H9 (cell line): ENCODE results near the gene C5orf15. TPM values are rescaled to one million over a fixed set of nuclear protein-coding genes. Genes with fewer than 3 reads are reported as not detected.

ENCODE experiments used
- DNase-seq: peaks from one replicate; pipeline ENCODE4 v3.0.0-alpha.2; 2017
- H2AFZ ChIP-seq: one replicate; pipeline ENCODE4 v1.6.1; 2013; ENCODE audit warnings: mild to moderate bottlenecking, low read length, control low read depth, moderate library complexity
- H2AK5ac ChIP-seq: 2 replicates; pipeline ENCODE4 v1.6.1; 2013; ENCODE audit warnings: low read length, control low read depth, mixed read lengths; ENCODE audit not compliant: insufficient read length
- H2BK120ac ChIP-seq: one replicate; pipeline ENCODE4 v1.6.1; 2013; ENCODE audit warnings: low read depth, mild to moderate bottlenecking, low read length, control low read depth, inconsistent platforms; ENCODE audit not compliant: poor library complexity, severe bottlenecking
- H2BK12ac ChIP-seq: 2 replicates; pipeline ENCODE4 v1.6.1; 2013; ENCODE audit warnings: low read length, control low read depth, mixed read lengths, low read depth; ENCODE audit not compliant: insufficient read length
- H2BK15ac ChIP-seq: 2 replicates; pipeline ENCODE4 v1.6.1; 2013; ENCODE audit warnings: low read depth, low read length, control low read depth
- H2BK20ac ChIP-seq: one replicate; pipeline ENCODE4 v1.6.1; 2013; ENCODE audit warnings: low read depth, mild to moderate bottlenecking, low read length, control low read depth, inconsistent platforms; ENCODE audit not compliant: poor library complexity, severe bottlenecking
- H2BK5ac ChIP-seq: 2 replicates; pipeline ENCODE4 v1.6.1; 2013; ENCODE audit warnings: low read length, control low read depth, mixed read lengths; ENCODE audit not compliant: insufficient read length
- H3K14ac ChIP-seq: 2 replicates; pipeline ENCODE4 v1.6.1; 2013; ENCODE audit warnings: low read length, control low read depth; ENCODE audit not compliant: insufficient read depth
- H3K18ac ChIP-seq: 2 replicates; pipeline ENCODE4 v1.6.1; 2013; ENCODE audit warnings: low read depth, mild to moderate bottlenecking, mixed read lengths, low read length, control low read depth; ENCODE audit not compliant: insufficient read length
- H3K23ac ChIP-seq: 2 replicates; pipeline ENCODE4 v1.6.1; 2013; ENCODE audit warnings: low read length, control low read depth, mixed read lengths, low read depth; ENCODE audit not compliant: insufficient read length
- H3K23me2 ChIP-seq: 2 replicates; pipeline ENCODE4 v1.6.1; 2013; ENCODE audit warnings: low read depth, mild to moderate bottlenecking, mixed read lengths, low read length, control low read depth; ENCODE audit not compliant: insufficient read length, poor library complexity, severe bottlenecking
- H3K27ac ChIP-seq: 2 replicates; pipeline ENCODE4 v1.5.1; 2013; ENCODE audit warnings: low read length, control low read depth, mixed read lengths, low read depth; ENCODE audit not compliant: insufficient read length
- H3K27me3 ChIP-seq: 2 replicates; pipeline ENCODE4 v1.6.1; 2013; ENCODE audit warnings: low read length, control low read depth, inconsistent platforms; ENCODE audit not compliant: insufficient read depth
- H3K4ac ChIP-seq: 2 replicates; pipeline ENCODE4 v1.6.1; 2013; ENCODE audit warnings: low read depth, mild to moderate bottlenecking, control low read depth, inconsistent platforms, low read length, moderate library complexity
- H3K4me1 ChIP-seq: 2 replicates; pipeline ENCODE4 v1.6.1; 2013; ENCODE audit warnings: low read length, control low read depth, inconsistent platforms; ENCODE audit not compliant: insufficient read depth
- H3K4me2 ChIP-seq: 2 replicates; pipeline ENCODE4 v1.6.1; 2013; ENCODE audit warnings: low read length, control low read depth, mixed read lengths; ENCODE audit not compliant: insufficient read length, insufficient read depth
- H3K56ac ChIP-seq: 2 replicates; pipeline ENCODE4 v1.6.1; 2013; ENCODE audit warnings: low read depth, mild to moderate bottlenecking, mixed read lengths, low read length, control low read depth; ENCODE audit not compliant: insufficient read length
- H3K79me1 ChIP-seq: 2 replicates; pipeline ENCODE4 v1.6.1; 2013; ENCODE audit warnings: low read depth, mild to moderate bottlenecking, moderate library complexity, low read length, control low read depth, inconsistent platforms; ENCODE audit not compliant: insufficient read depth, poor library complexity, severe bottlenecking
- H3K79me2 ChIP-seq: 2 replicates; pipeline ENCODE4 v1.6.1; 2013; ENCODE audit warnings: low read length, control low read depth, inconsistent platforms; ENCODE audit not compliant: insufficient read depth
- H3K9ac ChIP-seq: 2 replicates; pipeline ENCODE4 v1.6.1; 2013; ENCODE audit warnings: low read length, control low read depth, mixed read lengths; ENCODE audit not compliant: insufficient read length; ENCODE audit errors: extremely low read depth
- H3K9me3 ChIP-seq: one replicate; pipeline ENCODE4 v1.6.1; 2013; ENCODE audit warnings: low read depth, low read length, inconsistent platforms; ENCODE audit not compliant: control insufficient read depth
- H3T11ph ChIP-seq: one replicate; pipeline ENCODE4 v1.6.1; 2013; ENCODE audit warnings: mild to moderate bottlenecking, low read length, control low read depth, inconsistent platforms
- H4K20me1 ChIP-seq: one replicate; pipeline ENCODE4 v1.6.1; 2013; ENCODE audit not compliant: control insufficient read depth, insufficient read length, insufficient read depth
- H4K5ac ChIP-seq: 2 replicates; pipeline ENCODE4 v1.6.1; 2013; ENCODE audit warnings: low read depth, mild to moderate bottlenecking, mixed read lengths, low read length, control low read depth; ENCODE audit not compliant: insufficient read length
- H4K8ac ChIP-seq: replicated peaks from 2 replicates; pipeline ENCODE4 v1.6.1; 2013; ENCODE audit warnings: low read length, control low read depth, mixed read lengths, low read depth; ENCODE audit not compliant: insufficient read length
- H4K91ac ChIP-seq: 2 replicates; pipeline ENCODE4 v1.6.1; 2013; ENCODE audit warnings: low read depth, mild to moderate bottlenecking, moderate library complexity, mixed read lengths, low read length, control low read depth; ENCODE audit not compliant: insufficient read length
- H3K27ac Mint-ChIP-seq, 3 experiments: 2 replicates in 2 of 3; 3 replicates in 1 of 3; pipeline ENCODE4 v1.8.0; 2020 to 2021; ENCODE audit warnings: mixed read lengths in 3 of 3, mild to moderate bottlenecking in 1 of 3, moderate library complexity in 1 of 3
- H3K27me3 Mint-ChIP-seq: 2 replicates; pipeline ENCODE4 v1.8.0; 2021; ENCODE audit warnings: low read depth, mild to moderate bottlenecking, moderate library complexity, mixed read lengths
- H3K36me3 Mint-ChIP-seq, 3 experiments: 2 replicates in 2 of 3; 3 replicates in 1 of 3; pipeline ENCODE4 v1.8.0; 2020 to 2021; ENCODE audit warnings: low read depth in 3 of 3, mixed read lengths in 3 of 3; ENCODE audit not compliant: insufficient read depth in 1 of 3
- H3K4me1 Mint-ChIP-seq, 2 experiments: 2 replicates each; pipeline ENCODE4 v1.8.0; 2020; ENCODE audit warnings: mixed read lengths in 2 of 2
- H3K4me3 Mint-ChIP-seq, 2 experiments: 2 replicates in 1 of 2; 3 replicates in 1 of 2; pipeline ENCODE4 v1.8.0; 2020 to 2021; ENCODE audit warnings: mild to moderate bottlenecking in 2 of 2, mixed read lengths in 2 of 2, moderate library complexity in 1 of 2
- H3K9me3 Mint-ChIP-seq, 2 experiments: 2 replicates in 1 of 2; 3 replicates in 1 of 2; pipeline ENCODE4 v1.8.0; 2020; ENCODE audit warnings: mild to moderate bottlenecking in 2 of 2, mixed read lengths in 2 of 2, moderate library complexity in 1 of 2
- WGBS: extraction: QIAGEN DNeasy Blood & Tissue Kit; methylation state at CpG from one replicate; pipeline ENCODE4 v1.1.7; 2013; ENCODE audit warnings: missing lambda C conversion rate, low lambda C conversion rate, mixed read lengths; ENCODE audit not compliant: insufficient read length; ENCODE audit errors: extremely low coverage; 5-methylcytosine and 5-hydroxymethylcytosine counted together
- total RNA-seq: library from RNA; stranded (reverse); gene quantifications from 2 replicates; pipeline ENCODE4 v1.2.1, GENCODE V29; 2021
- TF ChIP-seq, protein P1 (sequence below): fragments of 200-600 bp; sonication (generic); conservative IDR thresholded peaks from 3 replicates; pipeline ENCODE4 v1.8.0; 2021; ENCODE audit warnings: antibody characterized with exemption, mild to moderate bottlenecking

The C5orf15 gene
- total RNA-seq, 1 experiment from 2014 or later = 33.4 TPM

DNA sequence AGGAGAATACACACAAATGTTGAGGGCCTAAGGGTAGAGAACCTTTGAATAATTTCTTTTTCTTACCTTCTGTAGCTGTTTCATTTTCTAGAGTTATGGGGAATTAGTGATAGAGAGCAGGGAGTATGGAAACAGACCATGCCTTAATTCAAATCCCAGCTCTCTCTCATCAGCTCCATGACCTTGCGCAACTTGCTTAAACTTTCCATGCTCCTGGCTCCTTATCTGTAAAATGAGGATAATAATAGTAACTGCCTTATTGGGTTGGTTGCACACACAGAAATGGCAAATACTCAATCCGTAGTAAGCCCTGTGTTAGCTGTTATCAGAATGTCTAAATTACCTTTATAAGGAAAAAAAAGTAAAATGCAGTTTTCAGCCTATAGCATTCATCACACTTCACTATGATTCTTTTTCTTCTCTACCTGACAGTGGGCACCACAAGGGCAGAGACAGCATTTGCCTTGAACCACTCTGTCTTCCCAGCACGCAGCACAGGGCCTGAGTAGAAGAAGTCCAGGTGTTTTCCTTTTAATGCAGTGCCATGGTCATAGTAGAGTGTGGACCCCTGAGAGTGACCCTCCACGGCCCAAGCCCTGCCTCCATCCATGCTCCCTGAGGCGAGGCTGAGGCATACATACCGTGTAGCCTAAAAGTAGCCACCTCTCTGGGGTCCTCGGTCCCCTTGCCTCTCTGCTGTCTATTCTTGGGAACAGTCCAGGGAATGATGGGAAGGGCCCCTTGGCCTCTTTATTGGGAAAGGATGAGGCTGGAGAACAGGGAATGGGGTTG lies 17.4 kb downstream of the C5orf15 start:
- Histone ChIP-seq H3K27me3 (no peaks in the 10 kb centered on the region), H3K9me3 (no peaks in the 10 kb centered on the region), H2BK120ac (no peak overlapping the region), H3K4me2 (no peak overlapping the region), H2BK12ac (no peak overlapping the region), H3K79me1 (no peaks in the 10 kb centered on the region), H3K14ac (no peak overlapping the region), H2BK20ac (no peak overlapping the region), H3K9ac (no peak overlapping the region), H2AFZ (no peak overlapping the region), H3T11ph (no peak overlapping the region), H3K4ac (no peak overlapping the region), H3K18ac (no peak overlapping the region), H3K79me2 (no peaks in the 10 kb centered on the region), H2AK5ac (no peak overlapping the region), H2BK5ac (no peak overlapping the region), H3K23me2 (no peaks in the 10 kb centered on the region), H4K8ac (no peak overlapping the region), H3K27ac (no peak overlapping the region), H4K5ac (no peak overlapping the region), H3K56ac (no peak overlapping the region), H3K23ac (no peak overlapping the region), H3K4me1 (no peaks in the 10 kb centered on the region), H4K20me1 (no peaks in the 10 kb centered on the region), H2BK15ac (no peak overlapping the region), H4K91ac (no peak overlapping the region)
- Mint-ChIP-seq H3K9me3 (no peaks in the 10 kb centered on the region), H3K4me3 (no peak overlapping the region), H3K27me3 (peaks cover 3% of the 10 kb centered on the region; the same call in 1 of the 2 replicates), H3K36me3 (peaks cover 1 to 15% (median 9%) of the 10 kb centered on the region in 3 experiments; a peak in 6 of 7 replicates), H3K27ac (no peak overlapping the region), H3K4me1 (peaks cover 11% of the 10 kb centered on the region in 2 experiments)
- TF ChIP-seq, protein P1, sequence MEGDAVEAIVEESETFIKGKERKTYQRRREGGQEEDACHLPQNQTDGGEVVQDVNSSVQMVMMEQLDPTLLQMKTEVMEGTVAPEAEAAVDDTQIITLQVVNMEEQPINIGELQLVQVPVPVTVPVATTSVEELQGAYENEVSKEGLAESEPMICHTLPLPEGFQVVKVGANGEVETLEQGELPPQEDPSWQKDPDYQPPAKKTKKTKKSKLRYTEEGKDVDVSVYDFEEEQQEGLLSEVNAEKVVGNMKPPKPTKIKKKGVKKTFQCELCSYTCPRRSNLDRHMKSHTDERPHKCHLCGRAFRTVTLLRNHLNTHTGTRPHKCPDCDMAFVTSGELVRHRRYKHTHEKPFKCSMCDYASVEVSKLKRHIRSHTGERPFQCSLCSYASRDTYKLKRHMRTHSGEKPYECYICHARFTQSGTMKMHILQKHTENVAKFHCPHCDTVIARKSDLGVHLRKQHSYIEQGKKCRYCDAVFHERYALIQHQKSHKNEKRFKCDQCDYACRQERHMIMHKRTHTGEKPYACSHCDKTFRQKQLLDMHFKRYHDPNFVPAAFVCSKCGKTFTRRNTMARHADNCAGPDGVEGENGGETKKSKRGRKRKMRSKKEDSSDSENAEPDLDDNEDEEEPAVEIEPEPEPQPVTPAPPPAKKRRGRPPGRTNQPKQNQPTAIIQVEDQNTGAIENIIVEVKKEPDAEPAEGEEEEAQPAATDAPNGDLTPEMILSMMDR = no peak
- no CpG with 5 or more reads among the region's 7 CpGs for WGBS
- DNase-seq = no peak
